H9 (cell line): ENCODE data around the gene PSMD1. TPM values are rescaled to one million over a fixed set of nuclear protein-coding genes. Genes with fewer than 3 reads are reported as not detected.

Experiments
- DNase-seq: peaks from one replicate; pipeline ENCODE4 v3.0.0-alpha.2; 2017
- H2AFZ ChIP-seq: one replicate; pipeline ENCODE4 v1.6.1; 2013; ENCODE audit warnings: mild to moderate bottlenecking, low read length, control low read depth, moderate library complexity
- H2AK5ac ChIP-seq: 2 replicates; pipeline ENCODE4 v1.6.1; 2013; ENCODE audit warnings: low read length, control low read depth, mixed read lengths; ENCODE audit not compliant: insufficient read length
- H2BK120ac ChIP-seq: one replicate; pipeline ENCODE4 v1.6.1; 2013; ENCODE audit warnings: low read depth, mild to moderate bottlenecking, low read length, control low read depth, inconsistent platforms; ENCODE audit not compliant: poor library complexity, severe bottlenecking
- H2BK12ac ChIP-seq: 2 replicates; pipeline ENCODE4 v1.6.1; 2013; ENCODE audit warnings: low read length, control low read depth, mixed read lengths, low read depth; ENCODE audit not compliant: insufficient read length
- H2BK15ac ChIP-seq: 2 replicates; pipeline ENCODE4 v1.6.1; 2013; ENCODE audit warnings: low read depth, low read length, control low read depth
- H2BK20ac ChIP-seq: one replicate; pipeline ENCODE4 v1.6.1; 2013; ENCODE audit warnings: low read depth, mild to moderate bottlenecking, low read length, control low read depth, inconsistent platforms; ENCODE audit not compliant: poor library complexity, severe bottlenecking
- H2BK5ac ChIP-seq: 2 replicates; pipeline ENCODE4 v1.6.1; 2013; ENCODE audit warnings: low read length, control low read depth, mixed read lengths; ENCODE audit not compliant: insufficient read length
- H3K14ac ChIP-seq: 2 replicates; pipeline ENCODE4 v1.6.1; 2013; ENCODE audit warnings: low read length, control low read depth; ENCODE audit not compliant: insufficient read depth
- H3K18ac ChIP-seq: 2 replicates; pipeline ENCODE4 v1.6.1; 2013; ENCODE audit warnings: low read depth, mild to moderate bottlenecking, mixed read lengths, low read length, control low read depth; ENCODE audit not compliant: insufficient read length
- H3K23ac ChIP-seq: 2 replicates; pipeline ENCODE4 v1.6.1; 2013; ENCODE audit warnings: low read length, control low read depth, mixed read lengths, low read depth; ENCODE audit not compliant: insufficient read length
- H3K23me2 ChIP-seq: 2 replicates; pipeline ENCODE4 v1.6.1; 2013; ENCODE audit warnings: low read depth, mild to moderate bottlenecking, mixed read lengths, low read length, control low read depth; ENCODE audit not compliant: insufficient read length, poor library complexity, severe bottlenecking
- H3K27ac ChIP-seq: 2 replicates; pipeline ENCODE4 v1.5.1; 2013; ENCODE audit warnings: low read length, control low read depth, mixed read lengths, low read depth; ENCODE audit not compliant: insufficient read length
- H3K27me3 ChIP-seq: 2 replicates; pipeline ENCODE4 v1.6.1; 2013; ENCODE audit warnings: low read length, control low read depth, inconsistent platforms; ENCODE audit not compliant: insufficient read depth
- H3K4ac ChIP-seq: 2 replicates; pipeline ENCODE4 v1.6.1; 2013; ENCODE audit warnings: low read depth, mild to moderate bottlenecking, control low read depth, inconsistent platforms, low read length, moderate library complexity
- H3K4me1 ChIP-seq: 2 replicates; pipeline ENCODE4 v1.6.1; 2013; ENCODE audit warnings: low read length, control low read depth, inconsistent platforms; ENCODE audit not compliant: insufficient read depth
- H3K4me2 ChIP-seq: 2 replicates; pipeline ENCODE4 v1.6.1; 2013; ENCODE audit warnings: low read length, control low read depth, mixed read lengths; ENCODE audit not compliant: insufficient read length, insufficient read depth
- H3K56ac ChIP-seq: 2 replicates; pipeline ENCODE4 v1.6.1; 2013; ENCODE audit warnings: low read depth, mild to moderate bottlenecking, mixed read lengths, low read length, control low read depth; ENCODE audit not compliant: insufficient read length
- H3K79me1 ChIP-seq: 2 replicates; pipeline ENCODE4 v1.6.1; 2013; ENCODE audit warnings: low read depth, mild to moderate bottlenecking, moderate library complexity, low read length, control low read depth, inconsistent platforms; ENCODE audit not compliant: insufficient read depth, poor library complexity, severe bottlenecking
- H3K79me2 ChIP-seq: 2 replicates; pipeline ENCODE4 v1.6.1; 2013; ENCODE audit warnings: low read length, control low read depth, inconsistent platforms; ENCODE audit not compliant: insufficient read depth
- H3K9ac ChIP-seq: 2 replicates; pipeline ENCODE4 v1.6.1; 2013; ENCODE audit warnings: low read length, control low read depth, mixed read lengths; ENCODE audit not compliant: insufficient read length; ENCODE audit errors: extremely low read depth
- H3K9me3 ChIP-seq: one replicate; pipeline ENCODE4 v1.6.1; 2013; ENCODE audit warnings: low read depth, low read length, inconsistent platforms; ENCODE audit not compliant: control insufficient read depth
- H3T11ph ChIP-seq: one replicate; pipeline ENCODE4 v1.6.1; 2013; ENCODE audit warnings: mild to moderate bottlenecking, low read length, control low read depth, inconsistent platforms
- H4K20me1 ChIP-seq: one replicate; pipeline ENCODE4 v1.6.1; 2013; ENCODE audit not compliant: control insufficient read depth, insufficient read length, insufficient read depth
- H4K5ac ChIP-seq: 2 replicates; pipeline ENCODE4 v1.6.1; 2013; ENCODE audit warnings: low read depth, mild to moderate bottlenecking, mixed read lengths, low read length, control low read depth; ENCODE audit not compliant: insufficient read length
- H4K8ac ChIP-seq: replicated peaks from 2 replicates; pipeline ENCODE4 v1.6.1; 2013; ENCODE audit warnings: low read length, control low read depth, mixed read lengths, low read depth; ENCODE audit not compliant: insufficient read length
- H4K91ac ChIP-seq: 2 replicates; pipeline ENCODE4 v1.6.1; 2013; ENCODE audit warnings: low read depth, mild to moderate bottlenecking, moderate library complexity, mixed read lengths, low read length, control low read depth; ENCODE audit not compliant: insufficient read length
- H3K27ac Mint-ChIP-seq, 3 experiments: 2 replicates in 2 of 3; 3 replicates in 1 of 3; pipeline ENCODE4 v1.8.0; 2020 to 2021; ENCODE audit warnings: mixed read lengths in 3 of 3, mild to moderate bottlenecking in 1 of 3, moderate library complexity in 1 of 3
- H3K27me3 Mint-ChIP-seq: 2 replicates; pipeline ENCODE4 v1.8.0; 2021; ENCODE audit warnings: low read depth, mild to moderate bottlenecking, moderate library complexity, mixed read lengths
- H3K36me3 Mint-ChIP-seq, 3 experiments: 2 replicates in 2 of 3; 3 replicates in 1 of 3; pipeline ENCODE4 v1.8.0; 2020 to 2021; ENCODE audit warnings: low read depth in 3 of 3, mixed read lengths in 3 of 3; ENCODE audit not compliant: insufficient read depth in 1 of 3
- H3K4me1 Mint-ChIP-seq, 2 experiments: 2 replicates each; pipeline ENCODE4 v1.8.0; 2020; ENCODE audit warnings: mixed read lengths in 2 of 2
- H3K4me3 Mint-ChIP-seq, 2 experiments: 2 replicates in 1 of 2; 3 replicates in 1 of 2; pipeline ENCODE4 v1.8.0; 2020 to 2021; ENCODE audit warnings: mild to moderate bottlenecking in 2 of 2, mixed read lengths in 2 of 2, moderate library complexity in 1 of 2
- H3K9me3 Mint-ChIP-seq, 2 experiments: 2 replicates in 1 of 2; 3 replicates in 1 of 2; pipeline ENCODE4 v1.8.0; 2020; ENCODE audit warnings: mild to moderate bottlenecking in 2 of 2, mixed read lengths in 2 of 2, moderate library complexity in 1 of 2
- WGBS: extraction: QIAGEN DNeasy Blood & Tissue Kit; methylation state at CpG from one replicate; pipeline ENCODE4 v1.1.7; 2013; ENCODE audit warnings: missing lambda C conversion rate, low lambda C conversion rate, mixed read lengths; ENCODE audit not compliant: insufficient read length; ENCODE audit errors: extremely low coverage; 5-methylcytosine and 5-hydroxymethylcytosine counted together
- total RNA-seq: library from RNA; stranded (reverse); gene quantifications from 2 replicates; pipeline ENCODE4 v1.2.1, GENCODE V29; 2021
- TF ChIP-seq, protein P1 (sequence below): fragments of 200-600 bp; sonication (generic); conservative IDR thresholded peaks from 3 replicates; pipeline ENCODE4 v1.8.0; 2021; ENCODE audit warnings: antibody characterized with exemption, mild to moderate bottlenecking

The PSMD1 gene
- total RNA-seq, 1 experiment from 2014 or later: 166 TPM

DNA sequence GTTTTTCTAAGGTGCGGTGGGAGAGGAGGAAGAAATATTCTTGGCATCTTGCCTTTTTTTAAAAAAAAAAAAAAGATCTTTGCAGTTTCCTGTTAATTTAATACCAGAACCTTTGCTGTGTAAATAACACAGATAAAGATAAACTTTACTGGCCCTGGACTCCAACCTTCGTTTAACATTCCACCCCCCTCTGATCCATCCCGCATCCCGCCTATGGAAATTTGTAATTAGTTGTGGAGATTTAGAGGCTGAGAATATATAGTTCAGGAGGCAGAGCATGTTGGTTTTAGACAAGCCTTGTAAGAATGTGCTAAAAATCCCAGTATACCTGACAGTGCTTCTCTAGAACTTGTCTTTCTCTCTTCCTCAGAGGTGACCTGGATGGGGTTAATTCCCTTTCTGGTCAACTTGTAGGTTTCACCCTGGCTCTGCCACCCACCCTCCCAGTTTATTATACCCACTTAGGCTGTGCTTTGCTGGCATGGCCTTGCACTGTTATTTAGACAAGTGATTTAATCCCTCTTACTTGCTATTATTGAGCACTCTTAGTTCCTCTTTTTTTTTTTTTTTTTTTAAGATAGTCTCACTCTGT lies 22.3 kb upstream of the PSMD1 start:
- H3K4me3 Mint-ChIP-seq: no peak overlapping the region
- H4K5ac ChIP-seq: no peak overlapping the region

More for the DNA sequence above, 22.3 kb upstream of the PSMD1 start:
- Histone ChIP-seq H2AK5ac (no peak overlapping the region), H3T11ph (no peak overlapping the region), H4K8ac (no peak overlapping the region), H3K4me1 (no peaks in the 10 kb centered on the region; the same call in 1 of the 2 replicates), H3K79me1 (no peaks in the 10 kb centered on the region), H4K20me1 (no peaks in the 10 kb centered on the region), H3K9me3 (no peaks in the 10 kb centered on the region), H3K27ac (no peak overlapping the region), H3K27me3 (peaks cover 22% of the 10 kb centered on the region), H4K91ac (no peak overlapping the region), H3K79me2 (no peaks in the 10 kb centered on the region), H3K9ac (no peak overlapping the region), H2AFZ (no peak overlapping the region), H2BK15ac (no peak overlapping the region), H2BK120ac (no peak overlapping the region), H3K23me2 (peaks cover 10% of the 10 kb centered on the region), H2BK5ac (no peak overlapping the region), H3K56ac (no peak overlapping the region), H3K23ac (no peak overlapping the region), H2BK12ac (no peak overlapping the region), H2BK20ac (no peak overlapping the region), H3K4me2 (no peak overlapping the region), H3K14ac (no peak overlapping the region), H3K4ac (no peak overlapping the region), H3K18ac (no peak overlapping the region)
- H3K9me3 Mint-ChIP-seq: no peaks in the 10 kb centered on the region
- peaks cover 8 to 10% of the 10 kb centered on the region in 2 experiments; a peak in 3 of 4 replicates for H3K4me1 Mint-ChIP-seq
- no peak overlapping the region for H3K27ac Mint-ChIP-seq
- H3K36me3 Mint-ChIP-seq: no peaks in the 10 kb centered on the region
- H3K27me3 Mint-ChIP-seq: peaks cover 75% of the 10 kb centered on the region
- TF ChIP-seq, protein P1, sequence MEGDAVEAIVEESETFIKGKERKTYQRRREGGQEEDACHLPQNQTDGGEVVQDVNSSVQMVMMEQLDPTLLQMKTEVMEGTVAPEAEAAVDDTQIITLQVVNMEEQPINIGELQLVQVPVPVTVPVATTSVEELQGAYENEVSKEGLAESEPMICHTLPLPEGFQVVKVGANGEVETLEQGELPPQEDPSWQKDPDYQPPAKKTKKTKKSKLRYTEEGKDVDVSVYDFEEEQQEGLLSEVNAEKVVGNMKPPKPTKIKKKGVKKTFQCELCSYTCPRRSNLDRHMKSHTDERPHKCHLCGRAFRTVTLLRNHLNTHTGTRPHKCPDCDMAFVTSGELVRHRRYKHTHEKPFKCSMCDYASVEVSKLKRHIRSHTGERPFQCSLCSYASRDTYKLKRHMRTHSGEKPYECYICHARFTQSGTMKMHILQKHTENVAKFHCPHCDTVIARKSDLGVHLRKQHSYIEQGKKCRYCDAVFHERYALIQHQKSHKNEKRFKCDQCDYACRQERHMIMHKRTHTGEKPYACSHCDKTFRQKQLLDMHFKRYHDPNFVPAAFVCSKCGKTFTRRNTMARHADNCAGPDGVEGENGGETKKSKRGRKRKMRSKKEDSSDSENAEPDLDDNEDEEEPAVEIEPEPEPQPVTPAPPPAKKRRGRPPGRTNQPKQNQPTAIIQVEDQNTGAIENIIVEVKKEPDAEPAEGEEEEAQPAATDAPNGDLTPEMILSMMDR: no peak
- no CpG with 5 or more reads among the region's 4 CpGs for WGBS
- no peak for DNase-seq
